HG03175 (cell line): ENCODE data around the gene SH3TC1.

ENCODE experiments used
- ATAC-seq: cut with Tn5 transposase; IDR thresholded peaks from one replicate; pipeline ENCODE4 v1.9.1; 2021; ENCODE audit warnings: mild to moderate bottlenecking, moderate library complexity; ENCODE audit not compliant: unreplicated experiment

SH3TC1 gene

GRCh38 chr4:8240211-8241041 is 41.3 kb downstream of the SH3TC1 start:
- ATAC-seq, result no peak

GRCh38 chr4:8241211-8241779 is 42.2 kb downstream of the SH3TC1 start:
- ATAC-seq, result no peak

GRCh38 chr4:8241895-8242696 is 43.0 kb downstream of the SH3TC1 start:
- ATAC-seq, result peak; percentile 80

GRCh38 chr4:8242782-8243560 is 43.9 kb downstream of the SH3TC1 start:
- ATAC-seq, result no peak

GRCh38 chr4:8244001-8244757 is 45.1 kb downstream of the SH3TC1 start:
- no peak for ATAC-seq

- ATAC-seq, result no peak
These were observed 45.9 kb downstream of the SH3TC1 start for GRCh38 chr4:8244931-8245460.

- no peak for ATAC-seq
These were observed 47.1 kb downstream of the SH3TC1 start for GRCh38 chr4:8245884-8246833.

- no peak for ATAC-seq
These were observed 48.2 kb downstream of the SH3TC1 start for GRCh38 chr4:8247047-8247930.

GRCh38 chr4:8248091-8248490 is 49.0 kb downstream of the SH3TC1 start:
- no peak for ATAC-seq

- ATAC-seq, result no peak
These were observed 51.1 kb downstream of the SH3TC1 start for GRCh38 chr4:8250227-8250626.

GRCh38 chr4:8250637-8251036 is 51.5 kb downstream of the SH3TC1 start:
- no peak for ATAC-seq

GRCh38 chr4:8251110-8251883 is 52.2 kb downstream of the SH3TC1 start:
- ATAC-seq, result no peak

- ATAC-seq, result no peak
These were observed 53.4 kb downstream of the SH3TC1 start for GRCh38 chr4:8252301-8253173.

GRCh38 chr4:8254076-8254475 is 55.0 kb downstream of the SH3TC1 start:
- no peak for ATAC-seq

GRCh38 chr4:8255698-8256441 is 56.8 kb downstream of the SH3TC1 start:
- no peak for ATAC-seq
